DMS53 (cell line): Measurements from ENCODE around the gene GPR61.

Experiments
- DNase-seq: peaks from one replicate; lab custom pipeline; 2025; lab: John Stamatoyannopoulos, UW

GPR61 gene

GRCh38 chr1:109569323-109569722, 29.7 kb downstream of the GPR61 start:
- DNase-seq: no peak

- DNase-seq: peak; percentile 27
Measured at GRCh38 chr1:109570414-109570813, 30.7 kb downstream of the GPR61 start.

DNA sequence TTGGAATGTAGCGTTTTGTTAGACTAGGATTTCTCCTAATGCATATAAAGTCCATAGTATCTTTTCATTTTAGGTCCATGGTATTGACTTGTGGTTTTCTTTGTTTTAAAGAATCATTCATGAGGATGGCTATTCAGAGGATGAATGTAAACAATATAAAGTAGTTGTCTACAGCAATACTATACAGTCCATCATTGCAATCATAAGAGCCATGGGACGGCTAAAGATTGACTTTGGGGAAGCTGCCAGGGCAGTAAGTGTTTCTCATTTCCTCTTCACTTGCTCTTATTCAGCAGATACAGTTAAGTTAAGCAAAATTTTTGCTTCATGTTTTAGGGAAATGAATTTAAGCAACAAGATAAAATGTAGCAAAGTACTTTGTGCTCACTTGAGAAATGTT, 34.1 kb downstream of the GPR61 start:
- DNase-seq: no peak

GRCh38 chr1:109578947-109579443, 39.3 kb downstream of the GPR61 start:
- DNase-seq: no peak

DNA sequence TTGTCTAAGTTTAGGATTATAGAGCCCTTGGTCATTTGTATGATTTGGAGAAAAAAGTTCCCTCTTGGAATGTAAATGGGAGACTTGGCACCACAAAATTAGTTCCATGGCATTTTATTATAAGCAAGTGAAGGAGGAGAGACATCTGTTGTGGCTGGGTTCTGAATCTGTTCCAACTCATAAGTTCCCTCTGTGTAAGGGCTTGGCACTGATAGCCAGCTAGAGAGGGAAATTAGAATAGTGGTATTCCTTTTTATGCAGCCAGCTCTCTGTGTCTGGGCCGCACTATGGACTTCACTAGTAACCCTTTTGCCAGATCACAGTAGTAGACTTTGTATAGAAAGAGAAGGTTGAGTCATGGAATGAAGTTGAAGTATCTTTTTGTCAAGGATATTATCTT, 39.8 kb downstream of the GPR61 start:
- DNase-seq: no peak

DNA sequence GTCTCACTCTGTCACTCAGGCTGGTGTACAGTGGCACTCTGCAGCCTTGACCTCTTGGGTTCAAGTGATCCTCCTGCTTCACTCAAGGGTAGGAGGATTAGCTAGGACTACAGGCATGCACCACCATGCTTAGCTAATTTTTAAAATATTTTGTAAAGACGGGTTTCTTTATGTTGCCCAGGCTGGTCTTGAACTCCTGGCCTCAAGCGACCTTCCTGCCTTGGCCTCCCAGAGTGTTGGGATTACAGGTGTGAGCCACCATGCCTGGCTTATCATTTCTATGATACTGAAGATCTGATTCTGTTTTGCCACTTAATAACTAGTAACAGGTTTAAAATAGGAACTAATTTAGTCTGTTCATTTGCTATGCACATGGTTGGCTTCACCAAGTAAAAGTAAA, 42.3 kb downstream of the GPR61 start:
- DNase-seq: no peak

DNA sequence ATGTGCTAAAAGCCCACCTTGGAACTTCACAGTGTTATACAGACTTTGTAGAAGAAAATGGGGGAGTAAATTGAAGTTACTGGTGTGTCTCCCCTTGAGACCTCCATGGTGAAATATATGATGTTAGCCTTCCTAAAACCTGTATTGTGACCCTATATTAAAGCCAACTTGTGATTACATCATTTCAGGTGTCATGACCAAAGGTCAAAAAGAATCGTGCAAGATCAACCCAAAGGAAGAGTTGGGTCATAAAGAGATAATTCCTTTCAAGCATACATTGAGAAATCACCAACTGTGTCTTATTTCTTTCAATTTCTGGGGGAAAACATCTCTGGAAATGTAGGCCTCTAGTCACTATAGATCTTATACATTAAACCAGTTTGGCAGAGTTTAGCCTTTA, 45.1 kb downstream of the GPR61 start:
- DNase-seq: no peak

DNA sequence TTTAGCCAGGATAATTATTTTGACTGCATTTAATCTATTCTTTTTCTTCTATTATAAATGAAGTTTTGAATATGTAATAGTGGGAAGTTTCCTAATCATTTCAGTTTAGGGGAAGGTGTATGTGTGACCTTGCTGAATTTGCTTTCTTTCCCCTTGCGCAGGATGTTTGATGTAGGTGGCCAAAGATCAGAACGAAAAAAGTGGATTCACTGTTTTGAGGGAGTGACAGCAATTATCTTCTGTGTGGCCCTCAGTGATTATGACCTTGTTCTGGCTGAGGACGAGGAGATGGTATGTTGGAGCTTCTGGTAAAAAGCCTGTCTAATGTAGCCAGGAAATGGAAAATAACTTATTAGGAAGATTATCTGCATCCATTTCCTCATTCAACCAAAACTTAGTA, 46.4 kb downstream of the GPR61 start:
- DNase-seq: no peak

GRCh38 chr1:109589177-109589576, 49.5 kb downstream of the GPR61 start:
- no peak for DNase-seq

DNA sequence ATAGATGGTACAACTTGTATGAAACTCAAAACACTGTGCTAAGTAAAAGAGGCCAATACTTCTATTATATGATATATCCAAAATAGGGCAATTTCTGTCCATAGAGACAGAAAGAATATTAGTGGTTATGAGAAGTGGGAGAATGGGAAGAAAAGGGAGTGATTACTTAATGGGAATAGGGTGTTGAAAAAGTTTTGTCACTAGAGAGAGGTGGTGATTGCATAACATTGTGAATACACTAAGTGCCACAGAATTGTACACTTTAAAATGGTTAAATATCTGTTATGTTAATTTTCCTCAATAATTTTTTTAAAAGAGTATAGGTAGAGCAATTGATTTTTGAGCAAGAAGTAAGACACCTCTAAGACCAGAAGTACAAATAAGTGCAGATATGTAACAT, 50.0 kb downstream of the GPR61 start:
- no peak for DNase-seq

DNA sequence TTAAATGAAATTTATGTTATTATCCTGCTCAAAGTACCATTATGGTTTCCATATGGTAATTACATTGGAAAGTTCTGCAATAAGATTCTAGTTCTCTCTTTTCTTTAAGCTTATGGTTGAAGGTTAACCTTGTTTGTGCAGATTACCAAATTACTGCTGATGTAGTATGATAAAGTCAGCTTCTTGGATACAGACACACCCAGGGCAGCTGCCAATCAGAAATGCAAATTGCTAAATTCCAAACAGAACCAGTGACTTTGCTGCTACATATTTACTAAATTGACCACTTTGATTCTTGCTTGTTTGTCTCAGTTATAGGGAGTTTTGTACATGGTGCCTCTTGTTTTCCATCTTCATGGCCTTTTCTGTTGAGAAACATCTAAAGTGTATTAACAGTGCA, 53.2 kb downstream of the GPR61 start:
- DNase-seq: no peak

- DNase-seq: no peak
Measured at GRCh38 chr1:109595531-109595930, 55.9 kb downstream of the GPR61 start.
